ENCODE measurements around the gene WBP1.

DNA sequence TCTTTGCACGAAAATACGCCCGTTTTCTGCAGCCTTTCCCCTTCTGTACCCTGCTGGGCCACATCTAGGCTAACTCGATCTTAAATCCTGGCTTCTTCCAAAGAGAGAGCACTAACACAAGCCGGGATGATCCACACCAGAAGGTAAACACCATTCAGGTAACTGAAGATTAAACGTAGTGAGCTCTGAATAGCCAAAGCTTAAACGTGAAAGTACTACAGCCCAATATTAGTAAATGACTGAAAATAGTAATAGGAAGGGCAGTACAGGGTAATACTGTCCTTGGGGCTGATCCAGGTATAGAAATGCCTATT is 14.7 kb downstream of the WBP1 start:
- TF ChIP-seq, protein P1, sequence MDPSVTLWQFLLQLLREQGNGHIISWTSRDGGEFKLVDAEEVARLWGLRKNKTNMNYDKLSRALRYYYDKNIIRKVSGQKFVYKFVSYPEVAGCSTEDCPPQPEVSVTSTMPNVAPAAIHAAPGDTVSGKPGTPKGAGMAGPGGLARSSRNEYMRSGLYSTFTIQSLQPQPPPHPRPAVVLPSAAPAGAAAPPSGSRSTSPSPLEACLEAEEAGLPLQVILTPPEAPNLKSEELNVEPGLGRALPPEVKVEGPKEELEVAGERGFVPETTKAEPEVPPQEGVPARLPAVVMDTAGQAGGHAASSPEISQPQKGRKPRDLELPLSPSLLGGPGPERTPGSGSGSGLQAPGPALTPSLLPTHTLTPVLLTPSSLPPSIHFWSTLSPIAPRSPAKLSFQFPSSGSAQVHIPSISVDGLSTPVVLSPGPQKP (IDR thresholded peaks at IDR 0.05; ENCODE audit: low read depth, low read length): no peak
- TF ChIP-seq RARB (CRISPR knock-in tag; IDR thresholded peaks at IDR 0.05) (no peak), CBX2 (IDR thresholded peaks at IDR 0.05; ENCODE audit: borderline replicate concordance, low read depth) (no peak), MAFK (IDR thresholded peaks at IDR 0.05; ENCODE audit: partially characterized antibody) (no peak), KDM1A (IDR thresholded peaks at IDR 0.05; ENCODE audit: low read depth) (no peak), JUN (IDR thresholded peaks at IDR 0.05) (no peak), SMC3 (IDR thresholded peaks at IDR 0.05) (no peak), EP300 (IDR thresholded peaks at IDR 0.05) (no peak), POLR2A (IDR thresholded peaks at IDR 0.05; ENCODE audit: low read length) (no peak), RAD21 (conservative IDR thresholded peaks at IDR 0.05 in 1 of 2, IDR thresholded peaks at IDR 0.05 in 1 of 2) (no peak), MYC (IDR thresholded peaks at IDR 0.05; ENCODE audit: borderline replicate concordance, low read length) (no peak), CEBPB (IDR thresholded peaks at IDR 0.05) (no peak)
- TF ChIP-seq, protein P2, sequence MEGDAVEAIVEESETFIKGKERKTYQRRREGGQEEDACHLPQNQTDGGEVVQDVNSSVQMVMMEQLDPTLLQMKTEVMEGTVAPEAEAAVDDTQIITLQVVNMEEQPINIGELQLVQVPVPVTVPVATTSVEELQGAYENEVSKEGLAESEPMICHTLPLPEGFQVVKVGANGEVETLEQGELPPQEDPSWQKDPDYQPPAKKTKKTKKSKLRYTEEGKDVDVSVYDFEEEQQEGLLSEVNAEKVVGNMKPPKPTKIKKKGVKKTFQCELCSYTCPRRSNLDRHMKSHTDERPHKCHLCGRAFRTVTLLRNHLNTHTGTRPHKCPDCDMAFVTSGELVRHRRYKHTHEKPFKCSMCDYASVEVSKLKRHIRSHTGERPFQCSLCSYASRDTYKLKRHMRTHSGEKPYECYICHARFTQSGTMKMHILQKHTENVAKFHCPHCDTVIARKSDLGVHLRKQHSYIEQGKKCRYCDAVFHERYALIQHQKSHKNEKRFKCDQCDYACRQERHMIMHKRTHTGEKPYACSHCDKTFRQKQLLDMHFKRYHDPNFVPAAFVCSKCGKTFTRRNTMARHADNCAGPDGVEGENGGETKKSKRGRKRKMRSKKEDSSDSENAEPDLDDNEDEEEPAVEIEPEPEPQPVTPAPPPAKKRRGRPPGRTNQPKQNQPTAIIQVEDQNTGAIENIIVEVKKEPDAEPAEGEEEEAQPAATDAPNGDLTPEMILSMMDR (IDR thresholded peaks at IDR 0.05): no peak
